Fibroblast of the aortic adventitia (primary cell): ENCODE results near the gene TMEM151A. TPM values are rescaled to one million over a fixed set of nuclear protein-coding genes. Genes with fewer than 3 reads are reported as not detected.

Source experiments
- DNase-seq: peaks from one replicate; pipeline ENCODE4 v3.0.0-alpha.2; 2010; ENCODE audit warnings: low read depth
- H3K4me3 ChIP-seq: 2 replicates; pipeline ENCODE4 v1.5.1; 2011; ENCODE audit warnings: low read depth, mild to moderate bottlenecking, control low read depth, low read length, moderate library complexity
- total RNA-seq: library from RNA; depleted of rRNA; stranded (reverse); fragments of >200 nt; gene quantifications from 2 replicates; pipeline ENCODE4 v1.2.3, GENCODE V29; 2012; ENCODE audit warnings: low replicate concordance
- TF ChIP-seq, protein P1 (sequence below): IDR thresholded peaks from 2 replicates; pipeline ENCODE4 v1.5.1; 2011; ENCODE audit warnings: mild to moderate bottlenecking, low read length, control low read depth, inconsistent platforms; ENCODE audit not compliant: insufficient read depth

The TMEM151A gene
- total RNA-seq, 1 donor, result 0.27 TPM

DNA sequence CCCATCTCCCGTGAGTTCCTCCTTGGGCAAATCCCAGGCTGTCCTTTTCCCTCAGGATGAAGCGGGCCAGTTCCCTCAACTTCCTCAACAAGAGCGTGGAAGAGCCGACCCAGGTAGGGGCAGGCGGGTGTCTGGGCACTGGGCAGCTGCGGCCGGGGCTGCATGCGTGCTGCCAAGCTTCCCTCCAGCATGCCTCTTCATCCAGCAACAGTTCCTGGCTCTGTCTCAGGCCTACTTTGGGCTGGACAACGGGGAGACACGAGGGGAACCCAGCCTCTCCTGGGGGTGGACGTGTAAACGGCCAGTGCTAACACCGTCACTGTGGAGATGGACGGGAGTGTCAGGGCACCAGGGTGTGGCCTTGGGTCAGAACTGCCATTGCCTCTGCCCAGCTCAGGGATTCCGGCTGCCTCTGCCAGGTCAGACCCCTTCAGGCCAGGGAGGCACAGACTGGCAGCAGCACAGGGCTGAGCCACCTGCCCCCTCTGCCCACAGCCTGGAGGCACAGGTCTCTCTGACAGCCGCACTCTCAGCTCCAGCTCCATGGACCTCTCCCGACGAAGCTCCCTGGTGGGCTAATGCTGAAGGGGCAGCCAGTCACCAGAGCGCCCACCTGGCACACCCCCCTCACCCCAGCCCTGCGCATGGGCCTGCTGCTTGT, 25.2 kb upstream of the TMEM151A start:
- TF ChIP-seq, protein P1, sequence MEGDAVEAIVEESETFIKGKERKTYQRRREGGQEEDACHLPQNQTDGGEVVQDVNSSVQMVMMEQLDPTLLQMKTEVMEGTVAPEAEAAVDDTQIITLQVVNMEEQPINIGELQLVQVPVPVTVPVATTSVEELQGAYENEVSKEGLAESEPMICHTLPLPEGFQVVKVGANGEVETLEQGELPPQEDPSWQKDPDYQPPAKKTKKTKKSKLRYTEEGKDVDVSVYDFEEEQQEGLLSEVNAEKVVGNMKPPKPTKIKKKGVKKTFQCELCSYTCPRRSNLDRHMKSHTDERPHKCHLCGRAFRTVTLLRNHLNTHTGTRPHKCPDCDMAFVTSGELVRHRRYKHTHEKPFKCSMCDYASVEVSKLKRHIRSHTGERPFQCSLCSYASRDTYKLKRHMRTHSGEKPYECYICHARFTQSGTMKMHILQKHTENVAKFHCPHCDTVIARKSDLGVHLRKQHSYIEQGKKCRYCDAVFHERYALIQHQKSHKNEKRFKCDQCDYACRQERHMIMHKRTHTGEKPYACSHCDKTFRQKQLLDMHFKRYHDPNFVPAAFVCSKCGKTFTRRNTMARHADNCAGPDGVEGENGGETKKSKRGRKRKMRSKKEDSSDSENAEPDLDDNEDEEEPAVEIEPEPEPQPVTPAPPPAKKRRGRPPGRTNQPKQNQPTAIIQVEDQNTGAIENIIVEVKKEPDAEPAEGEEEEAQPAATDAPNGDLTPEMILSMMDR, result no peak
- no peak for DNase-seq
- peak overlapping the region; percentile 68 for H3K4me3 ChIP-seq

DNA sequence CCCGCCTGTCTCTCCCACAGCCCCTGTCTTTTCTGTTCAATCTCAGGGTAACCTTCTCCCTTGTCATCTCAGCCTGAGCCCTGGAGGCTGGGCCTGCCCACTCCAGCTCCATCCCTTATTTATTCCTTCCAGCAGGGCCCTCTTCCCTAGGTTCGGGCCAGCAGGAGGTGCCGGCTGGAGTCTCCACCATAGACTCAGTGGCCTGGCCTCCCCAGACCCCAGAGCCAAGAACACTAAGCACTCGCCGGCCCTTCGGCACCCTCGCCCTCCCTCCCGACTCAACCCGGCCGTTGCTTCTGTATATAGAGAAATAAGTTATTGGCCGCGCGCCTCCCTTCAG, 24.7 kb upstream of the TMEM151A start:
- DNase-seq, result no peak
- TF ChIP-seq, protein P1, result no peak
- peak overlapping the region; percentile 68 for H3K4me3 ChIP-seq

DNA sequence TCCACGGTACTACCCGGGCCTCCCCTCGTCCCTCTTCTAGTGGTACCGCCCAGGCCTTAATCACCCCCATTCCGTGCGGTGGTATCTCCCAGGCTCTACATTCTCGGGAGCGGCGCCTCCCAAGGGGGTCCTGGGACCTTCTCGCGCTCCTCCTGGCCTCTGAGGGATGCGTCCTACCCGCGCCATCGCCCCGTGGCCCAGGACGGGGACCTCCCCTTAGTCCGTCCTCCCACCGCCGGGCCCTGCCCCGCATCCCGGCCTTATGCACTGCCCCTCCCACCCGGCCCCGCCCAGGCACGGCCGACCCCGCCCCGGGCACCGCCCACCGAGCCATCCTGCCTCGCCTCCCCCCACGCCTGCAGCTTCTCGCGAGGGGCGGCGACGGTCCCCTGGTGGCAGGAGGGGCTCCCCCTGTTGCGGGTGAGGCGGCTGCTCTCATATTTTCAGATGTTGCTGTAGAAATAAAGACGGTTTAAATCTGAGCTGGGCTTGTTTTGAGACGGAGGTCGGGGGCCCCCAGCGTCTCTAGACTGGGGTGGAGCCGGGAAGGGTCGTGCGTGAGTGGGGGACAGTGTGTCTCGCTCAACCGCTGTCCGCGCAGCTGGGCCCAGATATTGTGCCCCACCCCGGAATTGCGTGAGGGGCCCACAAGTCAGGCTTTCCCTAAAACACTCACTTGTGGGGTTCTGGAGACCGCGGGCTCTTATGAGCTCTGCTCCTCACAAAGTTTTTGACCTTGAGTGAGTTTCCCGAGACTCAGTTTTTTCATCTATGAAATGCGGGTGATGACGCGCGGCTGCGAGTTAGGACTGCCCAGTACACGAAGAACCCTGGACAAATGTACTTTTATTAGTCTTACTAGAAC, 24.1 kb upstream of the TMEM151A start:
- DNase-seq, result peak; percentile 80
- TF ChIP-seq, protein P1, result no peak

DNA sequence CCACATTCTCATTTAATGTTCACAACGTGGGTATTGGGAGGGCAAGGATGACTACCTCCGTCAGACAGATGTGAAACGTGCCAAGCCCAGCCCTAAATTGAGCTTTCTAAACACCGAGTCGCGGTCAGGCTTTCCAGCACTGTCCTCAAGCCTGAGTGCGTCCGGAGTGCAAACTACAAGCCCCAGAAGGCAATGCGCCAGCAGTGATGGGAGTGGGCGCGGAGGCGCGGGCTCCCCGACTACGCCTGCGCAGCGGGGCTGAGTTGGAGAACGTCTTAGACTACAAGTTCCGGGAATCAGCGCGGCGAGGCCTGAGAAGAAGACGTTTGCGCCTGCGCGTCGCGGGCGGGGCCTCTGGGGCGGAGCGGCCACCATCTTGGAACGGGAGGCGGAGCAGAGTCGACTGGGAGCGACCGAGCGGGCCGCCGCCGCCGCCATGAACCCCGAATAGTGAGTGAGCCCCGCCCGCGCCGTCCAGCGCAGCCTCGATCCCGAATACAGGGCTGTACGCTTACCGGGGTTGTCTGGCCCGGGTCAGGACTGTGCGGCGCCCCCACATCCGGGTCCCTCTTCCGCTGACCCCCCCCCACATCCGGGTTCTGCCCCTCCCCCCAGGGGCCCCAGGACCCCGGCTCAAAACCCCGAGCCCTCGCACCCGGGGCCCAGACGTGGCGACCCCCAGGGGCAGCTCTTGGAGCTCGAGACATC, 23.3 kb upstream of the TMEM151A start, which contains the start of gene RAB1B:
TSS of gene RAB1B (plus strand) at position 396 of the 708 bp plus-strand sequence. CDS start at position 437, 41 bp downstream.
- TF ChIP-seq, protein P1, result no peak
- DNase-seq, result peak; percentile 99

More for the DNA sequence above, 24.1 kb upstream of the TMEM151A start:
- H3K4me3 ChIP-seq, result peak overlapping the region; percentile 68

DNA sequence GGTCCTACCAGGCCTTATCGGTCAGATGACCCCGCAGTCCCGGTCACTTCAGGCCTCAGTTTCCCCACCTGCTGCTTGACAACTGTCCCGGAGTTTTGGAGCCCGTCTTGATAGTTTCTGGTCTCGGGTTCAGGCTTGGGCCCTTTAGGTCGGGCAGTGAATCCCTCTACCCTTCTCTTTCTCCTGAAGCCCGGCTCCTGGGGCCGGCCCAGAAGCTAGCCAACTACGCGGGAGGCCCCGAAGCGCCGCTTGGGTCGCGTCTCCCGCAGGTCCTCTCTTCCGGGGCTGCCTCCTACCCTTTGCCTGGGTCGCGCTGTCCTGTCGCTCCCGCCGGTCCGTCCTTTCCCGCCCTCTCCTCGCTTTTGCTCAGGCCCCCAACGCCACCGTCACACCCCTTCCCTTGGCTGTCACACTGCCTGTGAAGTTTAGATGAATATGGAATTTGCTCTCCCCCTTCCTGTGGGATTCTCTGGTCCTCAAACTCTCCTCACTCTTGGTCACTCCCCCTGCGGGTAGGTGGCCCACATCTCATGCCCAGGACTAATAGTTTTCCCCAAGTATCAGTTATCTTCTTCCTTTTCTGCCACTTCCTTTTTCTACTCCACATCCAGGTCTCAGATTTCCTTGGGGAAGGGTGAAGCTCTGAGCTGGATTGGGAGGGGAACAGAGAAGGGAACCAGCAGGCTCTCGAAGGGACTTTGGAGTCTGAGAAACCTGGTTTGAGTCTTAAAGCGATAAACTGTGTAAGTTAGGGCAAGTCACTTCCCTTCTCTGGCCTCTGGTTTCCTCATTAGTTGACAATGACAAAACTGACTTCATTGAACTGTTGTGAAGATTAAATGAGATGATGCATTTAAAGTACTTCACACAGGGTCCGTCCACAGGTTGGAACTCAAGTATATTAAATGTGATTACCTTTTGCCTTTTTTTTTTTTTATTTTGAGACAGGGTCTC, 22.5 kb upstream of the TMEM151A start:
- TF ChIP-seq, protein P1, result peak; percentile 50

More for the DNA sequence above, 23.3 kb upstream of the TMEM151A start, which contains the start of gene RAB1B:
- H3K4me3 ChIP-seq, result peak within 1 kb of the TSS; percentile 99

More for the DNA sequence above, 22.5 kb upstream of the TMEM151A start:
- H3K4me3 ChIP-seq, result peak overlapping the region; percentile 99
- peak; percentile 41 for DNase-seq
